A673 (cell line): ENCODE results near the gene PAPOLA. TPM values are rescaled to one million over a fixed set of nuclear protein-coding genes. Genes with fewer than 3 reads are reported as not detected.

Experiments
- BruUV-seq: library from RNA; stranded (reverse); fragments of 400-500 nt; replicated peaks from 2 replicates; lab custom pipeline; 2021; lab: Mats Ljungman, UMichigan
- CTCF ChIA-PET: fragments of 300-600 bp; sonication (Branson Sonifier 250); formaldehyde crosslinking; loops from one replicate; lab custom pipeline; 2022; ENCODE audit warnings: antibody characterized with exemption; lab: Charles Lee
- POLR2A ChIA-PET: fragments of 300-600 bp; sonication (Branson Sonifier 250); formaldehyde crosslinking; loops from one replicate; lab custom pipeline; 2022; ENCODE audit warnings: antibody characterized with exemption; ENCODE audit not compliant: low non-redundant PET; lab: Charles Lee
- DNase-seq: peaks from one replicate; pipeline ENCODE4 v3.0.0-alpha.2; 2015; ENCODE audit warnings: low spot score
- H3K27ac ChIP-seq: fragments of 200-600 bp; sonication (generic); 2 replicates; pipeline ENCODE4 v1.5.1; 2016; ENCODE audit warnings: mixed run types, low read depth, mild to moderate bottlenecking, mixed read lengths, antibody characterized with exemption, low read length; ENCODE audit not compliant: poor library complexity, severe bottlenecking
- H3K27me3 ChIP-seq: fragments of 200-600 bp; sonication (generic); replicated peaks from 2 replicates; pipeline ENCODE4 v1.6.1; 2017; ENCODE audit warnings: mixed run types, low read depth, mild to moderate bottlenecking, mixed read lengths, antibody characterized with exemption, low read length; ENCODE audit not compliant: insufficient read depth, poor library complexity
- H3K36me3 ChIP-seq: fragments of 200-600 bp; sonication (generic); 2 replicates; pipeline ENCODE4 v1.6.1; 2016; ENCODE audit warnings: mixed run types, mild to moderate bottlenecking, mixed read lengths, antibody characterized with exemption, low read length; ENCODE audit not compliant: insufficient read depth, poor library complexity, severe bottlenecking
- H3K4me1 ChIP-seq: fragments of 200-600 bp; sonication (generic); 2 replicates; pipeline ENCODE4 v1.6.1; 2017; ENCODE audit warnings: mixed run types, mild to moderate bottlenecking, mixed read lengths, antibody characterized with exemption, low read length; ENCODE audit not compliant: insufficient read depth, poor library complexity, severe bottlenecking
- H3K4me3 ChIP-seq: fragments of 200-600 bp; sonication (generic); 2 replicates; pipeline ENCODE4 v1.5.1; 2016; ENCODE audit warnings: low read depth, mixed run types, mild to moderate bottlenecking, mixed read lengths, low read length; ENCODE audit not compliant: poor library complexity, severe bottlenecking
- H3K9me3 ChIP-seq: fragments of 200-600 bp; sonication (generic); 2 replicates; pipeline ENCODE4 v1.6.1; 2016; ENCODE audit warnings: mixed run types, low read depth, mild to moderate bottlenecking, mixed read lengths, antibody characterized with exemption, low read length; ENCODE audit not compliant: poor library complexity, severe bottlenecking
- EZH2 ChIP-seq: fragments of 200-600 bp; sonication (generic); IDR thresholded peaks from 2 replicates; pipeline ENCODE4 v1.6.1; 2017; ENCODE audit warnings: borderline replicate concordance, low read depth, mild to moderate bottlenecking, mixed read lengths, antibody characterized with exemption, low read length; ENCODE audit not compliant: poor library complexity, severe bottlenecking
- intact Hi-C: fragments of 100-400 bp; cut with micrococcal nuclease; formaldehyde crosslinking; loops from one replicate; pipeline ENCODE4 v1.10.0; 2022; ENCODE audit not compliant: unreplicated experiment
- total RNA-seq: library from RNA; stranded (reverse); gene quantifications from 2 replicates; pipeline ENCODE4 v1.2.3, GENCODE V29; 2021
- TF ChIP-seq, protein P1 (sequence below): fragments of 300-800, 200-600 bp; sonication (generic); conservative IDR thresholded peaks from 2 replicates; pipeline ENCODE4 v1.5.1; 2017; ENCODE audit warnings: low read depth, mild to moderate bottlenecking, antibody characterized with exemption, low read length, moderate library complexity, mixed read lengths

PAPOLA gene
- total RNA-seq, 1 experiment from 2014 or later: 337 TPM

DNA sequence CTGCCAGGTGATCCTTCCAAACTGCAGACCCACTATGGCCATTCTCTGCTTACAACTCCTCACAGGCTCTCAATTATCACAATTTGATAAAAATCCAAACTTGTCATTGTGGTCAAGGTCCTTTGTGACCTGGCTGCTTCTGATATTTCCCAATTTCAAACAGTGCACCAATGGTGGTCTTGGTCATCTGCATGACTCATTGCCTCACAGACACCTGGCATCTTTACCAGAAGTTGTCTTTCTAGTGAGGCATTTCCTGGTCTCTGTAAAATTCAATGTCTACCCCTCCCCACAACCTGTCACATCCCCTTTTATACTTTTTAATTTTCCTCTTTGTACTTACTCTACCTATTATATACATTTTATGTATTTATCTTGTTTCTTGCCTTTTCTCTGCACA is 17.8 kb upstream of the PAPOLA start:
- BruUV-seq: no TSS peak
- DNase-seq: no peak
- peaks cover 11% of the 10 kb centered on the region for H3K4me1 ChIP-seq
- H3K9me3 ChIP-seq: no peaks in the 10 kb centered on the region
- peaks cover 58% of the 10 kb centered on the region for H3K36me3 ChIP-seq
- H3K27ac ChIP-seq: no peak overlapping the region
- ChIA-PET CTCF (no interaction called here), POLR2A (no interaction called here)
- no peak overlapping the region for H3K4me3 ChIP-seq
- no peak for TF ChIP-seq EZH2
- TF ChIP-seq, protein P1, sequence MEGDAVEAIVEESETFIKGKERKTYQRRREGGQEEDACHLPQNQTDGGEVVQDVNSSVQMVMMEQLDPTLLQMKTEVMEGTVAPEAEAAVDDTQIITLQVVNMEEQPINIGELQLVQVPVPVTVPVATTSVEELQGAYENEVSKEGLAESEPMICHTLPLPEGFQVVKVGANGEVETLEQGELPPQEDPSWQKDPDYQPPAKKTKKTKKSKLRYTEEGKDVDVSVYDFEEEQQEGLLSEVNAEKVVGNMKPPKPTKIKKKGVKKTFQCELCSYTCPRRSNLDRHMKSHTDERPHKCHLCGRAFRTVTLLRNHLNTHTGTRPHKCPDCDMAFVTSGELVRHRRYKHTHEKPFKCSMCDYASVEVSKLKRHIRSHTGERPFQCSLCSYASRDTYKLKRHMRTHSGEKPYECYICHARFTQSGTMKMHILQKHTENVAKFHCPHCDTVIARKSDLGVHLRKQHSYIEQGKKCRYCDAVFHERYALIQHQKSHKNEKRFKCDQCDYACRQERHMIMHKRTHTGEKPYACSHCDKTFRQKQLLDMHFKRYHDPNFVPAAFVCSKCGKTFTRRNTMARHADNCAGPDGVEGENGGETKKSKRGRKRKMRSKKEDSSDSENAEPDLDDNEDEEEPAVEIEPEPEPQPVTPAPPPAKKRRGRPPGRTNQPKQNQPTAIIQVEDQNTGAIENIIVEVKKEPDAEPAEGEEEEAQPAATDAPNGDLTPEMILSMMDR: no peak
- intact Hi-C loops: no loop called here
- no peaks in the 10 kb centered on the region for H3K27me3 ChIP-seq

DNA sequence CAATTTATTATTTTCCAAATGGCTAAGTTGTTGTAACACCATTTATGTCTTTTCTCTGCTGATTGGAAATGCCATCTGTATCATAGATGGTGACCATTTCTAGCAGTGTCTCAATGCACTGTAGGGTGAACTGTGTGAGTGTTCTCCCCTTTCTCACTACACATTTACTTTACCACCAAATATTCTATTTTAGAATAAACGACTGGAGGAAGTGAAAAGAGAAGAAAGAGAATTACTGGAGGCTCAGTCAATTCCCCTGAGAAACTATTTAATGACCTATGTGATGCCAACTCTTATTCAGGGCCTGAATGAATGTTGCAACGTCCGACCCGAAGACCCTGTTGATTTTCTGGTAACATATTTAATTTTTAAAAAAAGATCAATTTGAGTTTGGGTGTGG is 15.5 kb upstream of the PAPOLA start:
- CTCF ChIA-PET: no interaction called here
- no peak overlapping the region for H3K4me3 ChIP-seq
- no TSS peak for BruUV-seq
- H3K9me3 ChIP-seq: no peaks in the 10 kb centered on the region
- H3K4me1 ChIP-seq: peaks cover 5% of the 10 kb centered on the region
- H3K36me3 ChIP-seq: peaks cover 61% of the 10 kb centered on the region
- no peak overlapping the region for H3K27ac ChIP-seq
- no peaks in the 10 kb centered on the region for H3K27me3 ChIP-seq
- intact Hi-C loops: no loop called here
- DNase-seq: no peak
- POLR2A ChIA-PET: no interaction called here
- no peak for TF ChIP-seq EZH2
- TF ChIP-seq, protein P1: no peak

DNA sequence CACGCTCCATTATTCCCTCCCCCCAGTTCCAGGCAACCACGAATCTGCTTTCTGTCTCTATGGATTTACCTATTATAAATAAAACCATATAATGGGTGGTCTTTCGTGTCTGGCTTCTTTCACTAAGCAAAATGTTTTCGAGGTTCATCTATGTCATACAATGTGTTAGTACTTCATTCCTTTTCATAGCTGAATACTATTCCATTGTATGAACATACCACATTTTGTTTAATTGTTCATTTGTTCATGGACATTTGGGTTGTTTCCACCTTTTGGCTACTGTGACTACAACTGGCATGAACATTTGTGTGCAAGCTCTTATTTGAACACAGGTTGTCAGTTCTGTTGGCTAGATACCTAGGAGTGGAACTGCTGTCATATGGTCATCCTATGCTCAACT is 12.9 kb upstream of the PAPOLA start:
- no peaks in the 10 kb centered on the region for H3K9me3 ChIP-seq
- H3K27me3 ChIP-seq: no peaks in the 10 kb centered on the region
- ChIA-PET CTCF (no interaction called here), POLR2A (no interaction called here)
- intact Hi-C loops: no loop called here
- peaks cover 46% of the 10 kb centered on the region for H3K36me3 ChIP-seq
- H3K4me3 ChIP-seq: no peak overlapping the region
- H3K4me1 ChIP-seq: no peaks in the 10 kb centered on the region
- H3K27ac ChIP-seq: no peak overlapping the region
- BruUV-seq: no TSS peak
- no peak for TF ChIP-seq EZH2
- TF ChIP-seq, protein P1: no peak
- DNase-seq: no peak
